Skeletal muscle satellite cell (primary cell): ENCODE results near the gene AP1S2.
A peak's percentile ranks its signal among the peaks of the same experiment; 100 is the strongest.

Source experiments
- H3K27me3 ChIP-seq: 2 replicates; pipeline ENCODE4 v1.7.0; 2013; ENCODE audit warnings: low read length; ENCODE audit not compliant: control insufficient read depth, insufficient read depth
- H3K36me3 ChIP-seq: 2 replicates; pipeline ENCODE4 v1.7.0; 2013; ENCODE audit warnings: mild to moderate bottlenecking, control low read depth, low read length; ENCODE audit not compliant: insufficient read depth
- H3K4me1 ChIP-seq: 2 replicates; pipeline ENCODE4 v1.7.0; 2013; ENCODE audit warnings: low read length; ENCODE audit not compliant: control insufficient read depth, insufficient read depth
- H3K4me2 ChIP-seq: 2 replicates; pipeline ENCODE4 v1.7.0; 2013; ENCODE audit warnings: mild to moderate bottlenecking, low read length
- H3K4me3 ChIP-seq: 2 replicates; pipeline ENCODE4 v1.7.0; 2013; ENCODE audit warnings: low read length
- H3K9ac ChIP-seq: 2 replicates; pipeline ENCODE4 v1.7.0; 2013; ENCODE audit warnings: mild to moderate bottlenecking, low read depth, low read length, moderate library complexity
- H3K9me3 ChIP-seq: replicated peaks from 2 replicates; pipeline ENCODE4 v1.7.0; 2013; ENCODE audit warnings: mild to moderate bottlenecking, control low read depth, low read length

Gene AP1S2

DNA sequence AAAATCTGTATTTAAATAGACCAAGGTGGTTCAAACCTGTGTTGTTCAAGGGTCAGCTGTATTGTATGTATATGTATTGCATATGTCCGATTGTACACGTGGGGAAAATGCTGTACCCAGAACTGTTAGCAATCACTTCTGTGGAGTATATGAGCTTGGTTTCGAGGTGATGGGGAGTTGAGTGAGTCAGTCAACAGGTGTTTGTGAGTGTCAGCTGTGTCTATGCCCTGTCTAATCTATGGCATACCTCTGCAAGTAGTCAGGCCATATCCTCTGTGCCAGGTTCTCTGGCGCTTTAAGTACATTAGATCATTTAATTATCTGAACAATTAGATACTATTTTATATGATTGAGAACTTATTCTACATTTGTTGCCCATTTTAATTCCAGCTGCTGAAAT is 56.9 kb downstream of the AP1S2 start:
- H3K4me1 ChIP-seq, result no peaks in the 10 kb centered on the region
- H3K9ac ChIP-seq, result no peak overlapping the region
- H3K4me3 ChIP-seq, result no peak overlapping the region
- H3K27me3 ChIP-seq, result no peaks in the 10 kb centered on the region
- peaks cover 16% of the 10 kb centered on the region for H3K36me3 ChIP-seq
- no peaks in the 10 kb centered on the region for H3K9me3 ChIP-seq
- no peak overlapping the region for H3K4me2 ChIP-seq

DNA sequence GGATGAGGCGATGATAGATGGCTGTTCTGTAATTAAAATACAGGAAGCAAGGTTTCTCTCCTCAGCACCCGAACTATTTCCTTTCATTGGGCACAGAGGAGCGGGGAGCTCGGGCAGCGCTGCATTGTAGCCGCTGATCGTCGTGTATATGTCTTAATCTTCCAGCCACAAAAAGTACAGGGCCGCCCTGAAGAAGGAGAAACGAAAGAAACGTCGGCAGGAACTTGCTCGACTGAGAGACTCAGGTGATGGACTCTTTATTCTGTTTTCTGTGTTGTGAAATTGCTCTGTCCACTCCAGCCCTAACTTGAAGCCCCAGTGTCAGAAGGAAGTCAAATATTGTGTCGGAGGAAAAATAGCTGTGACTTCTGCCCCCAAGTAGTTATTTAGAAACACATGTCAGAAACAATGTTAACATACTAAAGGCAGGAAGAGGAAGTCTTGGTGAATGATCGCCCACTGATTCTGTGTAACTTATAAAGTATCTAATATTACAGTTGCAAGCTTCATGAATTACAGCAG is 63.8 kb downstream of the AP1S2 start:
- Histone ChIP-seq H3K4me3 (peak overlapping the region; percentile 95), H3K4me1 (peaks cover 4% of the 10 kb centered on the region), H3K4me2 (peak overlapping the region; percentile 93), H3K36me3 (peaks cover 8% of the 10 kb centered on the region), H3K9ac (peak overlapping the region; percentile 87), H3K27me3 (no peaks in the 10 kb centered on the region), H3K9me3 (no peaks in the 10 kb centered on the region)

DNA sequence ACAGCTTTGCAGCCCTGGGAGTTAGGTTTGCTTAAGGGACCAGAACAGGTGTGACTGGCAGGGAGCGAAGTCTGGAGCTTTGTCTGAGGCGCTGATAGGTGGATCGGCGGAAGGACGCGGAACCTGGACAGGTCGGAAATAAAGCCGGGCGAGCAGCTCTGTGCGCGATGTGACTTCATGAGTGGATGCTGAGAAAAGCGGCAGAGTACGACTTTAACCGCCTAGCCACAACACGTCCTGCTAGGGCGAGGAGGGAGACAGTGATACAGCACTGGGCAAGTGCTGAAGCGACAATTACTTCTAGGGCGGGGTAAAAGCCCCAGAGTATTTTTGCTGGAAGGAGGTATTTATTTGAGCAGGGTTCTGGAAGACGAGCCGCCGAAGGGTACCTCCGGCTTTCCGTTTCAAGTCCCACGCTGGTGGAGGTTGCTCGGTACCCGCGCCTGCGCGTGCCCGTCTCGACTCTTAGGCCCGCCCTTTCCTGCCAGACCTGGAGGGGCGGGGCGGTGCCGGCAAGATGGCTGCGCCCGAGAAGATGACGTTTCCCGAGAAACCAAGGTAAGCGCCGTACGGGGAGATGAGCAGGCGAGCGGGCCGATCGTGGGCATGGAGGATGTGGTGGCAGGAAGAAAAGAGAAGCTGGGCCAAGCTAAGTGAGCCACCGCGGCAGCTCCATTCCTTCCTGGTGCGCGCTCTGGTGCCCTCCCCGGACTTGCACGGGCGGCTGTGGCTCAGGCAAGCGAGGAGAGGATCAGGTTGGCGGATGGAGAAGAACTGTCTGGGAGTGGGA is 64.4 kb downstream of the AP1S2 start, which contains the start of gene ZRSR2:
ZRSR2 (plus strand) TSS at position 506 of the 790 bp plus-strand sequence; CDS start at position 518, 12 bp downstream.
- H3K4me2 ChIP-seq, result peak within 1 kb of the TSS; percentile 93
- H3K36me3 ChIP-seq, result peaks cover 8% of the 10 kb centered on the region
- no peaks in the 10 kb centered on the region for H3K27me3 ChIP-seq
- H3K4me1 ChIP-seq, result peaks cover 4% of the 10 kb centered on the region
- no peaks in the 10 kb centered on the region for H3K9me3 ChIP-seq
- H3K9ac ChIP-seq, result peak within 1 kb of the TSS; percentile 87
- H3K4me3 ChIP-seq, result peak within 1 kb of the TSS; percentile 95

DNA sequence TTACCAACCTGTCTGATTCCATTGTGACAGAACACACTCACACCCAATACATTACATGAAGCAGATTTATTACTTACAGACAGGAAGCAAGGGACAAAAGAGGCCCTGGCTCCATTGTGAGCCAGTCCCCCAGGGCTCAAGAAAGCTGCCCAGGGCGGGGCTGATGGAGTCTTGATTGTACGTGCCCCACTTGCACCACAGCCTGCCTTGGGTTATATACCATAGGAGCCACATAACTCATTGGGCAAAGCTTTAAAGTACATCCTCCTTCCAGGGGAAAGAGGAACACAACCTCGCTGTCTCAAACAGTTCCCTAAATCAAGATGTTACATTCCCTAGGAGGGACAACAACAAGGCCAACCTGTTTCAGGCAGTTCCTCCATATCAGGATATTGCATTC is 67.7 kb downstream of the AP1S2 start:
- Histone ChIP-seq H3K4me3 (no peak overlapping the region), H3K9ac (no peak overlapping the region), H3K9me3 (no peaks in the 10 kb centered on the region), H3K27me3 (no peaks in the 10 kb centered on the region), H3K4me2 (no peak overlapping the region), H3K36me3 (peaks cover 11% of the 10 kb centered on the region), H3K4me1 (peaks cover 4% of the 10 kb centered on the region)

DNA sequence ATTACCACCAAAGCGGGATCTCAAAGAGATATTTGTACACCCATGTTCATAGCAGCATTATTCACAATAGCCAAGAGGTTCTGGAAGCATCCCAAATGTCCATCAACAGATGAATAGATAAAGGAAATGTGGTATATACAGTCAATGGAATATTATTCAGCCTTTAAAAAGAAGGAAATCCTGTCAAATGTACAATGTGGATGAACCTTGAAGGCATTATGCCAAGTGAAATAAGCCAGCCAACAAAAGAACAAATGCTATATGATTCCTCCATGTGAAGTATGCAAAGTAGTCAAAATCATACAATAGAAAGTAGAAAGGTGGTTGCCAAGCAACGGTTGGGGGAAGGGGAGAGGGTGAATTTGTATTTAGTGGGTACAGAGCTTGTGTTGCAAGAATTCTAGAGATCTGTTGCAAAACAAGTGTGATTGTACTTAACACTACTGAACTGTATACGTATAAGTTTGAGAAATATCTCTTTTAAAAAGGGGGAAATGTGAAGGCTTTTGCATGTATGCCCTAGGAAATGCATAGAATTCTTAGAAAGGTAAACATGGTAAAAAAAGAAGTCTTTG is 69.3 kb downstream of the AP1S2 start:
- Histone ChIP-seq H3K36me3 (peaks cover 11% of the 10 kb centered on the region), H3K27me3 (no peaks in the 10 kb centered on the region), H3K4me3 (no peak overlapping the region), H3K9ac (no peak overlapping the region), H3K4me1 (peaks cover 4% of the 10 kb centered on the region), H3K9me3 (no peaks in the 10 kb centered on the region), H3K4me2 (no peak overlapping the region)

DNA sequence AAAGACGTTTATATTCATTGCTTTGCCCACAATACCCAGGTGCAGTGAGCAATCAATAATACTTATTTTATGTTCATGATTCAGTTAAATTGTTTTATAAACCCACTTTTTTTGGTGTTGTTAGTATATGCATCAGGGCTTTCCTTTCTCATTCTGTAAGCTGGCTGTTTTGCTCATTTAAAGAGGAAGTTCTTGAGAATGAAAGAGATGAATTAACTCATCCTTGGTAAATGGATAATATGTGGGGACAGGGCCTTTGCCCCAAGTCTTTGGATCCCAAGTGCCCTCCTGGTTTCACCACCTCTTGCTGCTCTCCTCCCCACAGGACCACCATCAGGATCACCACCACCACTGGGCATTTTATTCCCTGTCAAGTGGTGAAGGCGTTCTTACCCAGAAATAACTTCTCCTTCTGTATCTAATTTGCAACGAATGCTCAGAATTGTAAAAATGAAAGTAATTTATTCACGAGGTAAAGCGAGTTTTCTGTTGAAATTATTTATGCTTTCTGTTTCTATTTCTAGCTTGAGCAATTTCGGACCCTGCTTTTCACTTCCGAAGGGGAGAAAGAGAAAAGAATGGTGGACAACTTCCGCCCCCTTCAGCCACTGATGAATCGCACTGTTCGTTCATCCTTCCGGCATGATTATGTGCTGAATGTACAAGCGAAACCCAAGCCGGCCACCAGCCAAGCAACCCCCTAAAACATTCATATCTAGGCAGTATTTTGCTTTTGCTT is 72.5 kb downstream of the AP1S2 start:
- H3K4me3 ChIP-seq, result no peak overlapping the region
- no peaks in the 10 kb centered on the region for H3K27me3 ChIP-seq
- H3K9me3 ChIP-seq, result no peaks in the 10 kb centered on the region
- no peak overlapping the region for H3K9ac ChIP-seq
- H3K36me3 ChIP-seq, result peaks cover 15% of the 10 kb centered on the region
- no peak overlapping the region for H3K4me2 ChIP-seq
- no peaks in the 10 kb centered on the region for H3K4me1 ChIP-seq
